Measurements from ENCODE around the gene FAT1.

- TF ChIP-seq CTCF (IDR thresholded peaks at IDR 0.05) (no peak), POLR2AphosphoS5 (IDR thresholded peaks at IDR 0.05) (no peak), POLR2A (IDR thresholded peaks at IDR 0.05) (no peak)
Observed at GRCh38 chr4:186710521-186711119, 13.0 kb downstream of the FAT1 start.

Data from suprapubic skin (tissue), 4 donors.